HS-5 (cell line): ENCODE measurements around the gene SLC39A7.
A peak's percentile ranks its signal among the peaks of the same experiment; 100 is the strongest.

Experiments
- DNase-seq: peaks from one replicate; pipeline ENCODE4 v3.0.0-alpha.2; 2012; ENCODE audit warnings: low read depth

SLC39A7 gene, protein sequence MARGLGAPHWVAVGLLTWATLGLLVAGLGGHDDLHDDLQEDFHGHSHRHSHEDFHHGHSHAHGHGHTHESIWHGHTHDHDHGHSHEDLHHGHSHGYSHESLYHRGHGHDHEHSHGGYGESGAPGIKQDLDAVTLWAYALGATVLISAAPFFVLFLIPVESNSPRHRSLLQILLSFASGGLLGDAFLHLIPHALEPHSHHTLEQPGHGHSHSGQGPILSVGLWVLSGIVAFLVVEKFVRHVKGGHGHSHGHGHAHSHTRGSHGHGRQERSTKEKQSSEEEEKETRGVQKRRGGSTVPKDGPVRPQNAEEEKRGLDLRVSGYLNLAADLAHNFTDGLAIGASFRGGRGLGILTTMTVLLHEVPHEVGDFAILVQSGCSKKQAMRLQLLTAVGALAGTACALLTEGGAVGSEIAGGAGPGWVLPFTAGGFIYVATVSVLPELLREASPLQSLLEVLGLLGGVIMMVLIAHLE

DNA sequence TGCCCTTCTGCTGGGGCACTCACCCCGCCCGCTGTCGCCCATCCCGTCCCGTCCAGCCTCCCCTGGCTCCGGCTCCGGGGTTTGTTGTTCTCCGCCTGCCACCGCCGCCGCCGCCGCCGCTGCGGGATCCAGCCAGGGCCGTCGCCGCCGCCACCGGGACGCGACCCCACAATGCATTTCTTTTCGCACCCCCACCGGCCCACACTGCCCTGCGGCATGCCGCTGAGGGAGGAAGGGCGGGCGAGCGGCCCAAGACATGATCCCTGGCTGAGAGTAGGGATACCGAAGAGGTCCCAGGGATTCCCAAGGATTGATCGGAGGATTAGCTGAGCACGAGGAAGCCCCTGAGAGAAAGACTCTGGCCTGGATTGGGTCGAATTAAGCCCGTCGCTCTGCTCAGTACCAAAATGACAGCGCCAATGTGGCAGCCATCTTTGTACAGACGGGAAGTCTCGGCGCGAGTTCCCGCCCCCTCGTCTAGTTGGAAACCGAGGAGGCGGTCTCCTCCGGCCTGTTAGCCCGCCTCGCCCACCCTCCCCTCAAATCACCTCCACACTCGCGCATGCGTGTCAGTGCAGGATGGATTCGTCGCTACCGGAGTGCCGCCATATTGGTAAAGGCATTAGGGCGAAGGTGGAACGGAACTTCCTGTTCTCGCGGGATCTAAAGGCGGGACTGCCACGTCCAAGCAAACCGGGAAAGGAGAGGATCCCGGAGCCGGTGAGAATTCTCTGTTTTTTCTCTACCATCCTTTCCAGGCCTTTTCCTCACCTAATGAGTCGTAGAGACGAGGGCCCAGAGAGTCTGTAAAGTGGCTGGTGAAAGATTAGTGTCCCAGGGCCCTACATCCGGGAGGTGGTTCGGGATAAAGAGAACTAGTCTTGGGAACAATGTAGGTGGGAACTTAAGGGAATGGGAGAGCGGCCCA lies at the start of gene SLC39A7, which contains the start of gene RXRB:
Gene SLC39A7, plus strand, starts transcription at position 649 of the 928 bp plus-strand sequence. CDS start 379 bp downstream, outside the sequence.
Gene RXRB, minus strand, starts transcription at position 447 of the 928 bp plus-strand sequence. Its CDS starts 189 bp downstream, at position 258.
- DNase-seq: peak; percentile 99

DNA sequence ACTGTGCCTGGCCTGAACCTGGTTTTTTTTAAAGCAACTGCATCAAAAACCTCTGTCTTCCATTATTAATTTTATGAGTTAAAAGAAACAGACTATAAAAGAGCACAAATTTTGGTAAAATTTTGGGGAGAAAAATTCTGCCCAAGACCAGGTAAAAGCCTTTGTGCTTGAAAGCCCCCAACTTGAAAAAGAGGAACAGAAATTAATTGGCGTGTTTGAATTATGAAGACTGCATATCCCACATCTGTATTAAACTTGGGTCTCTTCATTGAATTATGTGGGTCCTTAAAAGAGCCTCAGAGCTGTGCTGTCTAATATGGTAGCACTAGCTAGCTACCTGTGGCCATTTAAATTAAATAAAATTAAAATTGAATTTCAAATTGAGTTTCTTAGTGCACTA lies 49.6 kb upstream of the SLC39A7 start:
- DNase-seq: no peak

DNA sequence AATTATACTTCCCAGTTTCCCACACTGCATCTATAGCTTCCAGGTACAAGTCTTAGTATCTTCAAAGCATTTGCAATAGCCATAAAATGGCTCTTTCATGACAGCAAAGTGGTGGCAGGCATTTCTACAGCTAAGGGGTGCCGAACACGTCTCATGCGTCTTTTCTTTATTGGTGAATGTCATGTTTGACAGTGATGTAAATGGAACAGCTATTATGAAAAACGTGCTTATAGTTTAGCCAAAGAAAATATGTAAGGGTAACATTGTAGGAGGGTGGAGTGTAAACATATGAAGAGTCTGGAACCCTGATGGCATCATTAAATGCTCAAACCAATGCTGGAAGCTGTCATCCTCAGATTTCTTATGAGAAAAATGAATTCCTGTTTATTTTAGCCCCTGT lies 46.3 kb upstream of the SLC39A7 start:
- DNase-seq: no peak

DNA sequence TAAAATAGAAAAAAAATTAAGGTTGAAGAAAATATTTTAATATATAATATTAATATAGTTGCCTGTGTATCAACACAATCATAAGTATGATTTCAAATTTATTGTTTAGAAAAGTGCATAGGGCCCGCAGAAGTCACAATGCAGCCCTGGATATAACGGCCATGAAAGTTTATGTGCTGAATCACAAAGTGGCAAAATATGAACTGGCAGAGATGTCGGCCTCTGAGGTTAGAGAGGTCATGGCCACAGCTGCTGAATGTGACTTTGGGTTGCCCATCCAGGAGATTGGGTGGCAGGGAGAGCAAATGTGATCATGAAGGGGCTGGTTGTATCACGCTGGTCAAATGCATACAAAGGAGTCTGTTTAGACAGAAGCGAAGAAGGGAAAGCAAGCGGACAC lies 44.1 kb upstream of the SLC39A7 start:
- no peak for DNase-seq

DNA sequence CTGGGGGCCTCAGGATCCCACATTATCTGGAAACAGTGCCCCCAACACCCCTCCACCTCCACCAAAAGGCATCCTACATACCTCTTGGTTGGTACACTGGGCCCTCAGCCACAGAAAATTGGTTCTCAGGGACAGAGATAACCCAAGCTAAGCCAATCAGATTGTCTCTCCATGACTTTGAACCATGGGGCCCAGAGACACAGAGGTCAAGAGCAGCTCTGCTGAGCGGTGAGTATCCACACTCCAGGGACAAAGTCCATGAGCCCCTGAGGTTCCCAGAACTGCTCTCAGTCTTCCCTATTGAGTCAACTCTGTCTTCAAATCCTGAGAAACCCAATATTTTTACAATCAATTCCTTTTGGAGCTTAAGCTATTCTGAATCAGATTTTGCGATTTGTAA lies 43.7 kb upstream of the SLC39A7 start:
- DNase-seq: no peak

DNA sequence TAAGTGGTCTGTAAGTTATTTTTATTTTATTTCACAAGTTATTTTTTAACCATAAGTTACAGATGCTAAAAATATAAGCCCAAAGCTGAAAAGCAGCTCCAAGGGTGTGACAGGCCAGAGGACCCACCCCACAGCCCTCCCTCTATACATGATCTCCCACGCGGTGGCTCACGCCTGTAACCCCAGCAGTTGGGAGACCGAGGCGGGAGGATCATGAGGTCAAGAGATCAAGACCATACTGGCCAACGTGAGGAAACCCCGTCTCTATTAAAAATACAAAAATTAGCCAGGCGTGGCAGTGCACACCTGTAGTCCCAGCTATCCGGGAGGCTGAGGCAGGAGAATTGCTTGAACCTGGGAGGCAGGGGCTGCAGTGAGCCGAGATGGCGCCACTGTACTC lies 40.6 kb upstream of the SLC39A7 start:
- no peak for DNase-seq

DNA sequence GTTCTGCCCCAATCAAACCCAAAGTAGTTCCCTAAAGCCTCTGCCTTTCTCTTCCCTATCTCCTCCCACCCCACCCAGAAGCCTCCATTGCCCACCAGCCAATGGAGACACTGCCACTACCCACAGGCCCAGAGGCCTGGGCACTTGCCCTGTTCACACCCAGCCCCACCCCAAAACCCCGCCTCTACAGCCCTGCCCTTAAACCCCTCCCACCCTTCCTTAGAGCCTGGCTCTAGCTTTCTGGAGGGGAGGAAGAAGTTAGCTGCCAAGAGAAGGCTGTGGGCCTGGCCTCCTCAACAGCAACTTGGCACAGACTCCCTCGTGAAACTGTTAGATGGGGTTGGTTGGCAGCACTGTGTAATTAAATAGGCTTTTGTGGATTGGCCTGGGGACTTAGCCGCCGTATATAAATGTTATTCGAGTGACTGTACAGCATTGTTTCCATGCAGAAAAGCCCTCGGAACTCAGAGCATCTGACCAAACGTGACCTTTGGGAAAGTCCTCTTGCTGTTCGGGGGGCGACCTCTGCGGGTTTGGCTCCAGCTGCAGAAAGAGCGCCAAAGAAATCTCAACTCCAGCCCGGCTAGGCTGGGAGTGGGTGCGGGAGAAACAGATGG lies 39.8 kb upstream of the SLC39A7 start:
- DNase-seq: peak; percentile 80

DNA sequence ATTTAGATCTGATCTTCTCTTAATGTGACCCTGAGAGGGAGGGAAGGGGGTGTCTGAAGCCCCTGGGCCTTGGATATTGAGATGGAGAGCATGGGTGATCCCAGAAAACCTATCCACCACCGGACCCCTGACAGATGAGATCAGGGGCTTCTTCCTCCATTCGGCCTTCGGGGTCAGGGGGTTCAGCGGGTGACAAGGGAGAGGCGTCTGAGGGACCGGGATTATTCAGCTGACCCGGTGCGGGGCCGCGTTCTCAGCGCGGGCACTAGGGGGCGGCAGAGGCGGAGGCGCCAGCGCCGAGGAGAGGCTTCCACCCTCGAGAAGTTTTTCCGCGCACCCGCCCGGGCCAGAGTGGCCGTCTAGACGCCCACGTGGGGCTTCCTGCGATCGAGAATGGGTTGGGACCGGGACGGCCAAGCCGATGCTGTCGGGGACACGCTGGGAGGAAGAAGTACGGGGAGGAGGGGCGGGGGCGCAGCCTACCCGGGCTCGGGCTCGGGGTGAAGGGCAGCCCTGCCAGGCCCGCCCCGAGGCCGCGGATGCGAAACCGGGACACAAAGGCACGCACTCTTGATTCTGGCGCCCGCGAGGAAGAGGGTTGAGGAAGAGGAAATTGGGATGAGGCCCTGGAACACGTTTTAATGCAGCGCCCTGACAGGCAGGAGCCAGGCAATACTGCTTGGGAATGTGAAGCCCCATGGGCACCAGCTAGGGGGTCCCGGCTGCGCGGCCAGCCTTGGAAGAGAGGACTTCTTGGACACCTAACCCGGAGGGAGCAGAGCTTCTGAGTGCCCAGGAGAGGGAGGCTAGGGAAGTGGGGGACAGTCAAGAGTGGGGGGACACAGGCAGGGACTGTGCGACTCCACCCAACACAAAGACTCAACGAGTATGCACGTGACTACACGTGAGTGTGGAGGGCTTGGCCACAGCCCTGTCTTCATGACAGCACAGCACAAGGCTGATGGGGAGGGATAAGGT lies 39.0 kb upstream of the SLC39A7 start:
- DNase-seq: peak; percentile 23

DNA sequence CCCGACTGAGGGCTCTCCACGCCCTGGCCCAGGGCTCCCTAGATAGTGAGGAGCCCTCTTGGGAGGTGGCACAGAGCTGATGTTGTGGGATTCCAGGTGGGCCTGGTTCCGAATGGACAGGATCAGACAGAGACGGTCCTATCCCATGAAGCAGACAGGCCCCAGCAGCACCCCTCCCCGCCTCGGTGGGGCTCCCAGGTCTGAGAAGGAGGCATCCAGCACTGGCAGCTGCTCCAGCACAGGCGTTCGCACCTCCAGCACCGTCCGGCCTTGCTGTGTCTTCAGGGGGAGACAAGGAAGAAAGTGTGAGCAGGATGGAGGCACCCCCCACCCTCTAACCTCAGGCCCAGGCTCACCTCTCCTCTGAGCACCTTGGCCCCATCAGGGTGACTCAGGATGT lies 37.1 kb upstream of the SLC39A7 start:
- no peak for DNase-seq

DNA sequence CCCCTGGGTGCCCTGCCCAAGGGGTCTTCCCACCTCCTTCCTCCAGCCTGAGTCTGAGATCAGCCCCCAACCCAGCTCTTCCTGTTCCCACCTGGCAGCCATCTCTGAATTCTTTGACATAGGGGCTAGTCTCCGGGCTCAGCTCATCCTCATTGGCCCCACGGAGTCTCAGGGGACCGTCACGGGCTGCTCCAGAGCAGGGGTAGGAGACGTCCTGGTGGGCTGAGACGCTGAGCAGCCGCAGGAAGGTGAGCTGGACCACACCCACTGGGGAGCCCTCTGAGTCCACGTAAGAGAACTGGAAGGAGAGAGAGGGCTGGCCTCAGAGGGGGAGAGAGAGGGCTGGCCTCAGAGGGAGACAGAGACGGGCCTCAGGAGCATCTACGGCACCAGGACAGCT lies 36.5 kb upstream of the SLC39A7 start:
- DNase-seq: no peak

DNA sequence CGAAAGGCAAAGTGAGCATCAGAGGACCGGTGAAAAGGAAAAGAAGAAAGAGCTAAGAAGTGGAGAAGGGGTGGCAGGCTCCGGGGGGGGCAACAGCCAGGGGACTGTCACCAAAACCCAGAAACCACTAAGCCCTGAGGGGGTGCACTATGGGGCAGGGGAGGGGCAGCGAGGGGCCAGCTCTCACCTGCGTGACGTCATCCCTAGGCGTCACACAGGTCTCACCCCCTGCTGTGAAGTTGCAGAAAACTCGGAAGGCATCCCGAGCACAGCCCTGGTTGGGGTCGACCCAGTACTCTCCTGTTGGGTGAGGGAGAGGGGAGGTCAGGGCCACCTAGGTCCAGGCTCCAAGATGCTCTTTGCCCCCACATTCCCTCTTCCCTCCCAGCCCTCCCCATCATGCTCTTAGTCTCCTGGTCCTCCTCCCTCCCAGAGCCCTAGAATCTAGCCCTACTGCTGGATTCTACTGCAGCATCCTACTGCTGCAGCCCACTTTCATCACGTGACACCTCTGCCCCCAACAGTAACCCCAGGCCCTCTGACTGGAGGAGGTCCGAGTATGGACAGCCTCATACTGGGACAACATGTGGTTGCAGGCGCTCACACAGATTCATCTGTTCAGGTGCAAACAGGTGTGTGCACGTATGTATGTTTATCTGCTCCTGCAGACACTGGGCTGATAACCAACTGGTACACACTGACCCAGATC lies 35.8 kb upstream of the SLC39A7 start:
- no peak for DNase-seq

DNA sequence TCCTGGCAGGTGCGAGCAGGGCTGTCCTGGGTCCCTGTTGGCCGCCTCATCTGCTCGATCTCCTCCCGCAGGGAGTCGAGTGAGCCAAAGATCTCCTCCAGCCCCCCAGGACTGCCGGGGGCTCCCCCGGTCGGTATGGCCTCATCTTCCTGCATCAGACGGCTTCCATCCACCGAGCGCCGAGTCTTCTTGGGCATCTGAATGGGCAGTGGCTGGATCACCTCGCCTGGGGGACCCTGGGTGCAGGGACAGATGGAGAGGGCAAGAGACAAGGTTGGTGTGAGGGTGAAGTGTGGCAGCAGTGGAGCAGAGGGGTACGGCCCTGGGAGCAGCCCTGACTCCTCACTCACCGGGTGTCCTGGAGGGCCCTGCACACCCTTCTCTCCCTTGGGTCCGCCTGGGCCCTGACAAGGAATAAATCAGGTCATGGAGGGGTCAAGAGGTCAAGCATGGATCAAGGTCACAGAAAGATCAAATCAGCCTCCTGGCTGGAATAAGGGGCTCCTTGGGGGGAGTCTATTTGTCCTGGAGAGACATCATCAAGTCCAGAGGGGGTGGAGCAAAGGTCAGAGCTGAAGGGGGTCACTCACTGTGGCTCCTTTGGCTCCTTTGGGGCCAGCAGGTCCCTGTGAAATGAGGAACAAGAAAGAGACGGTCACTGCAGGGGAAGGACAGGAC lies 34.9 kb upstream of the SLC39A7 start:
- DNase-seq: no peak

DNA sequence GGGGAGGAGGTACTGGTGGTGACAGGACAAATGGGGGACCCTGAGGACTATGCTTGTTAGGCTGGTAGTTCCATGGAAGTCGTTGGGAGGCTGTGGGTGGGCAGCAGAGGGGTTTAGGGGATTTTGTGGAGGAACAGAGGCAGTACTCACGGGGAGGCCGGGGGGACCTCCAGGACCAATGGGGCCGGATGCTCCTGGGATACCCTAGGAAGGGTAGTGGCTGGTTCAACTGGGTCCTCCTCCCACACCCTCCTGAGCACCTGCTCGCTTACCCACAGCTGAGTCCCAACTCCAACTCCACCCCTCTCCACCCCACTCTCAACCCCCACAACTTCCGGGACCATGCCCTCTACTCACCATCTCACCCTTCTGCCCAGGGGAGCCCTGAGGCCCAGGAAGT lies 34.3 kb upstream of the SLC39A7 start:
- no peak for DNase-seq

DNA sequence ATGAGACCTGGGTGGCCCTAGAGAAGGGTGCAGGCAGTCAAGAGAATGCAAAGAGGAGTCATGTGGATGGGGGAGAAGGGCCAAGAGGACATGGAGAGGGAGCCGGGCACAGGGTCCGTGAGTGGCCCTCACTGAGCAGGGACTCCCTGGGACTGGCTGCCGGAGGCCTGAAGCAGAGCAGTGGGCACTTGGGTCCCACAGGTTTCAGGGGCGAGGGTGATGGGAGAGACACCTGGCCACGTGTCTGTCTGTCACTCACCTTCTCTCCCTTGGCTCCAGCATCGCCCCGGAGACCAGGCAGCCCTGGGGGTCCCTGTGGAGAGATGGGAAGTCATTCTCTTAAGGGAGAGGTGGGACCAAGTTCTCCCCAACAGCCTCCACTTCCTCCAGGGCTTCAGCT lies 33.9 kb upstream of the SLC39A7 start:
- DNase-seq: no peak

DNA sequence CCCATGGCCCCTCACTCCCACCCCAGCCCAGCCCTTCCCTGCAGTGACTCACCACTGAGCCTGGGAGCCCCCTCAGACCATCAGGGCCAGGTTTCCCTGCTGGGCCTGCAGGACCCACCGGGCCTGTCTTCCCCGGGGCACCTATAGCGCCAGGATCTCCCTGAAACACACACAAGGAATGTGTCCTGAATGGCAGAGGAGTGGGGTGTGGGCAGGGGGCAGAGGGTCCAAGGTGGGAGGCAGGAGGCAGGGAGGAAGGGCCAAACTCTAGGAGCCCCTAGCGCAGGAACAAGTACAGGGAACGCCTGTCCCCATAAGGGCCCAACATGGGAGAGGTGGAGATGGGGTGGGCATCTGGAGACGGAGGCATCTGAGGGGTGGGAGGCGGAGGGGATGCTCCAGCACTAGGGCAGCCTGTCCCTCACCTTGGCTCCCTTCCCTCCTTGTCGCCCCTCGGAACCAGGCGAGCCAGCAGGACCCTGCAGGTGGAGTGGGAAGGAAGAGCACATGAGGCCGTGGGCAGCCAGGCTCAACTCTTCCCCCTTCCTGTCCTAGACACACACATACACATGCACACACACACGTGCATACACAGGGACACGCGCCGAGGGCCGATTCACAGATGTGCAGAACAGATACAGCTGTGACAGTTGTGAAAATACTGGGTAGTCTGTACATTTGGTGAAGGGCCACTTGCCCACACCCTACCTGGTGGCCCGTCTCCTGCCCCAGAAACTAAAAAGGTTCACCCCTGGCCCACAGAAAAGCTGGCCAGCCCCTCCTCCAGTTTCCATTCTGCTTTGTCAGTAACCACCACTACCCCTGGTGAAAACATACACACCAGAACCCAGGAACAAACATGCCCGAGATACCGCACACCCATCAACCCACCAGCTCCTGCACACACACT lies 33.0 kb upstream of the SLC39A7 start:
- DNase-seq: no peak

DNA sequence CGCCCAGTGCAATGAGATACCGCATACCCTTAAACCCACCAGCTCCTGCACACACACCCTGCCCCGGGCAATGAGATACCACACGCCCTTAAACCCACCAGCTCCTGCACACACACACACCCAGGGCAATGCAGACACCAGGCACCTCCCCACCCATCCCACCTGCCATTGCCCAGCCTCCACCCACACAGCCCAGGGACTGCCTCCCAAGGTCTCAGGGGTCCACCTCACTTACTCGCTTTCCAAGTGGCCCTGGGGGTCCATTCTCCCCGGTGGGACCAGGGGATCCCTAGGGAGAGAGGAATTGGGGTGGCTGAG lies 32.4 kb upstream of the SLC39A7 start:
- DNase-seq: no peak

DNA sequence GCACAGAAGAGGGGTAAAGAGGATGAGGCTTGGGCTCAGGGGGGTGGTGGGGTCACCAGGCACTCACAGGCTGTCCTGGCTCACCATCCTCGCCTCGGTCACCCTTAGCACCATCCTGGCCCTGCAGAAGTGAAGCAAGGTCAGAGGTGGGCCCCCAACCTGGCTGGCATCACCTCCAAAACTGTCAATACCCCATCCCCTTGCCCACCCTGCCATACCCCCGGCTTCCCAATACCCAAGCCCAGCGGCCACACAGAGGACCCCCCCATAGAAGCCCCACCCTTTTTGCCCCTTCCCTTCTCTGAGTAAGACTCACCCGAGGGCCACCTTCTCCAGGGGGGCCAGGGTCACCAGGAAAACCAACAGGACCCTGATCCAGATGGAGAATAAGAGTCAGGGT lies 32.0 kb upstream of the SLC39A7 start:
- DNase-seq: no peak

DNA sequence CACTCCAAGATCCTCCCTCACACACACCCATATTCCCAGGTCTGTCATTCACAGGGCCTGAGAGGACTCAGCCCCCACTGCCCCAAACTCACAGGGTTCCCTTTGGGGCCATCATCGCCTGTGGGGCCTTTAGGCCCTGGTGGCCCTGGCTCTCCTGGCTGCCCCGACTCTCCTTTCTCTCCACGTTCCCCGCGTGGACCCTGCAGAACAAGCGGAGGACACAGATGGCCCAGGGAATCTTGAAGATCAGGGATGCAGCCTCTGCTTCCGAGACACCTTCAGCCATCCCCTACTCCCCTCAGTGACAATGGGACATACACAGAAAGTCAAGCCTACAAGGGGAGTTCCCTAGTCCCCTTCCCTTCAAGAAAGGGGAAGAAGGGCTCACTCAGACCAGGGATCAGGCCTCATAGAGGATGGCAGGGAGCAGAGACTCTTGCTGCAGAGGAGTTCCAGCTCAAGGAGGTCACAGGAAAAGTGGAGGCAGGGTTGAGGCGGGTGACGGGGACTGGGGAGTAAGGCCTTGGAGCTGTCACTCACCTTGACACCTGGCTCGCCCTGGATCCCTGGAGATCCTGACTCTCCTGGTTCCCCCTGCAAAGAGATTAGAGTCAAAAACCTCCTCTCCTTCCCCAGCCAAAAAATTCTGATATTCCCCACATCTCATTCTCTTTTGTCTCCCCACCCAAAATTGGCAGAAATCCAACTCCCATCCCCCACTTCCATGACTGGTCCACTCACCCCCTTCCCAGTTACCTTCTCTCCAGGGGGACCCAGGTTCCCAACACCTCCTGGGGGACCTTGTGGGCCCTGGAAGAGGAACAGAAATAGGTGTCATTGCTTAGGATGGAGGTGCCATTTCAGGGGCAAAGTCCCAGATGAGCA lies 31.1 kb upstream of the SLC39A7 start:
- no peak for DNase-seq
